ENCODE measurements around the gene PARD3B. TPM values are rescaled to one million over a fixed set of nuclear protein-coding genes. Genes with fewer than 3 reads are reported as not detected.

The PARD3B gene
- total RNA-seq, 1 experiment from 2014 or later: 2.0 TPM

GRCh38 chr2:205175831-205176230 lies 630.6 kb downstream of the PARD3B start:
- no TSS peak for BruUV-seq (replicated peaks)
- POLR2A ChIA-PET: no interaction called here

GRCh38 chr2:205176546-205176945 lies 631.3 kb downstream of the PARD3B start:
- no peak for DNase-seq (ENCODE audit: low read depth, low spot score)
- no peak overlapping the region for H3K4me2 ChIP-seq (ENCODE audit: low read length)
- TF ChIP-seq JUND (IDR thresholded peaks at IDR 0.05) (no peak), SP1 (IDR thresholded peaks at IDR 0.05; ENCODE audit: low read depth) (no peak), RAD21 (IDR thresholded peaks at IDR 0.05; ENCODE audit: low read depth) (no peak), CEBPB (IDR thresholded peaks at IDR 0.05; ENCODE audit: low read depth) (no peak), POLR2A (IDR thresholded peaks at IDR 0.05; ENCODE audit: borderline replicate concordance, extremely low read depth, insufficient read depth, insufficient read length) (no peak), REST (IDR thresholded peaks at IDR 0.05; ENCODE audit: low read depth) (no peak), SRF (IDR thresholded peaks at IDR 0.05; ENCODE audit: low read depth) (no peak), ZNF274 (IDR thresholded peaks at IDR 0.05; ENCODE audit: low read depth, low read length) (no peak), CBX3 (IDR thresholded peaks at IDR 0.05; ENCODE audit: low read depth) (no peak), ZFX (IDR thresholded peaks at IDR 0.05) (no peak), YY1 (IDR thresholded peaks at IDR 0.05; ENCODE audit: extremely low read depth, insufficient replicate concordance, low read depth, low read length) (no peak)
- TF ChIP-seq, protein P1, sequence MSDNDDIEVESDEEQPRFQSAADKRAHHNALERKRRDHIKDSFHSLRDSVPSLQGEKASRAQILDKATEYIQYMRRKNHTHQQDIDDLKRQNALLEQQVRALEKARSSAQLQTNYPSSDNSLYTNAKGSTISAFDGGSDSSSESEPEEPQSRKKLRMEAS (IDR thresholded peaks at IDR 0.05): no peak

More at GRCh38 chr2:205175831-205176230, 630.6 kb downstream of the PARD3B start:
- DNase-seq (ENCODE audit: low read depth, low spot score): no peak
- TF ChIP-seq EZH2 (IDR thresholded peaks at IDR 0.05) (no peak), RAD21 (IDR thresholded peaks at IDR 0.05; ENCODE audit: low read depth) (no peak), SIN3A (IDR thresholded peaks at IDR 0.05; ENCODE audit: low read depth) (no peak), YY1 (IDR thresholded peaks at IDR 0.05; ENCODE audit: extremely low read depth, insufficient replicate concordance, low read depth, low read length) (no peak), CBX3 (IDR thresholded peaks at IDR 0.05; ENCODE audit: low read depth) (no peak), ELF1 (IDR thresholded peaks at IDR 0.05; ENCODE audit: borderline replicate concordance, low read depth) (no peak), TCF7L2 (IDR thresholded peaks at IDR 0.05; ENCODE audit: borderline replicate concordance, extremely low read depth, insufficient read depth, insufficient read length) (no peak), SRF (IDR thresholded peaks at IDR 0.05; ENCODE audit: low read depth) (no peak), ZNF274 (IDR thresholded peaks at IDR 0.05; ENCODE audit: low read depth, low read length) (no peak), CEBPB (IDR thresholded peaks at IDR 0.05; ENCODE audit: low read depth) (no peak), POLR2AphosphoS5 (IDR thresholded peaks at IDR 0.05; ENCODE audit: low read depth, low read length) (no peak), ZFX (IDR thresholded peaks at IDR 0.05) (no peak)
- TF ChIP-seq, protein P1 (IDR thresholded peaks at IDR 0.05): no peak
- H3K36me3 ChIP-seq (ENCODE audit: control insufficient read depth in 1 of 2, insufficient read depth in 2 of 2, low read length in 2 of 2): no peaks in the 10 kb centered on the region
- H4K20me1 ChIP-seq (ENCODE audit: insufficient read depth): no peaks in the 10 kb centered on the region
- ChIA-PET CTCF (no interaction called here), RAD21 (ENCODE audit: low non-redundant PET in 1 of 2, low total read pairs in 2 of 2, uncharacterized antibody in 2 of 2, unreplicated experiment in 2 of 2) (no interaction called here)
- H3K4me2 ChIP-seq (ENCODE audit: low read length): no peak overlapping the region
- intact Hi-C loops (cut with micrococcal nuclease): no loop called here
- no peak overlapping the region for H3K9ac ChIP-seq (ENCODE audit: low read length)
- no peak overlapping the region for H3K27ac ChIP-seq (ENCODE audit: low read depth, low read length)
- ATAC-seq: no peak
- no peaks in the 10 kb centered on the region for H3K9me3 ChIP-seq (ENCODE audit: control insufficient read depth in 1 of 2, insufficient read depth in 1 of 2, low read depth in 1 of 2, low read length in 2 of 2)
- H3K79me2 ChIP-seq (ENCODE audit: insufficient read depth, low read length): no peaks in the 10 kb centered on the region
- H3K4me3 ChIP-seq (replicated peaks in 1 of 2; ENCODE audit: low read depth in 1 of 2, low read length in 2 of 2): no peak overlapping the region
- no peaks in the 10 kb centered on the region for H3K4me1 ChIP-seq (ENCODE audit: control insufficient read depth in 1 of 2, insufficient read depth in 2 of 2, low read length in 2 of 2)
- no peak overlapping the region for H2AFZ ChIP-seq (ENCODE audit: low read depth, low read length, poor library complexity, severe bottlenecking)
- no peaks in the 10 kb centered on the region for H3K9me2 ChIP-seq (ENCODE audit: insufficient read depth)
- H3K27me3 ChIP-seq (ENCODE audit: insufficient read depth, low read length): no peaks in the 10 kb centered on the region

More at GRCh38 chr2:205176546-205176945, 631.3 kb downstream of the PARD3B start:
- H2AFZ ChIP-seq (ENCODE audit: low read depth, low read length, poor library complexity, severe bottlenecking): no peak overlapping the region
- H3K27me3 ChIP-seq (ENCODE audit: insufficient read depth, low read length): no peaks in the 10 kb centered on the region
- ChIA-PET CTCF (no interaction called here), RAD21 (ENCODE audit: low non-redundant PET in 1 of 2, low total read pairs in 2 of 2, uncharacterized antibody in 2 of 2, unreplicated experiment in 2 of 2) (no interaction called here), POLR2A (no interaction called here)
- H3K4me1 ChIP-seq (ENCODE audit: control insufficient read depth in 1 of 2, insufficient read depth in 2 of 2, low read length in 2 of 2): no peaks in the 10 kb centered on the region
- H3K36me3 ChIP-seq (ENCODE audit: control insufficient read depth in 1 of 2, insufficient read depth in 2 of 2, low read length in 2 of 2): no peaks in the 10 kb centered on the region
- no peaks in the 10 kb centered on the region for H3K9me3 ChIP-seq (ENCODE audit: control insufficient read depth in 1 of 2, insufficient read depth in 1 of 2, low read depth in 1 of 2, low read length in 2 of 2)
- H3K4me3 ChIP-seq (replicated peaks in 1 of 2; ENCODE audit: low read depth in 1 of 2, low read length in 2 of 2): no peak overlapping the region
- ATAC-seq: no peak
- H3K27ac ChIP-seq (ENCODE audit: low read depth, low read length): no peak overlapping the region
- intact Hi-C loops (cut with micrococcal nuclease): no loop called here
- H4K20me1 ChIP-seq (ENCODE audit: insufficient read depth): no peaks in the 10 kb centered on the region
- H3K79me2 ChIP-seq (ENCODE audit: insufficient read depth, low read length): no peaks in the 10 kb centered on the region
- no peaks in the 10 kb centered on the region for H3K9me2 ChIP-seq (ENCODE audit: insufficient read depth)
- no TSS peak for BruUV-seq (replicated peaks)
- H3K9ac ChIP-seq (ENCODE audit: low read length): no peak overlapping the region
